Measurements from ENCODE around the gene IGF1R. TPM values are rescaled to one million over a fixed set of nuclear protein-coding genes. Genes with fewer than 3 reads are reported as not detected.

Gene IGF1R
- total RNA-seq, 1 donor from 2014 or later: 31.9 TPM

DNA sequence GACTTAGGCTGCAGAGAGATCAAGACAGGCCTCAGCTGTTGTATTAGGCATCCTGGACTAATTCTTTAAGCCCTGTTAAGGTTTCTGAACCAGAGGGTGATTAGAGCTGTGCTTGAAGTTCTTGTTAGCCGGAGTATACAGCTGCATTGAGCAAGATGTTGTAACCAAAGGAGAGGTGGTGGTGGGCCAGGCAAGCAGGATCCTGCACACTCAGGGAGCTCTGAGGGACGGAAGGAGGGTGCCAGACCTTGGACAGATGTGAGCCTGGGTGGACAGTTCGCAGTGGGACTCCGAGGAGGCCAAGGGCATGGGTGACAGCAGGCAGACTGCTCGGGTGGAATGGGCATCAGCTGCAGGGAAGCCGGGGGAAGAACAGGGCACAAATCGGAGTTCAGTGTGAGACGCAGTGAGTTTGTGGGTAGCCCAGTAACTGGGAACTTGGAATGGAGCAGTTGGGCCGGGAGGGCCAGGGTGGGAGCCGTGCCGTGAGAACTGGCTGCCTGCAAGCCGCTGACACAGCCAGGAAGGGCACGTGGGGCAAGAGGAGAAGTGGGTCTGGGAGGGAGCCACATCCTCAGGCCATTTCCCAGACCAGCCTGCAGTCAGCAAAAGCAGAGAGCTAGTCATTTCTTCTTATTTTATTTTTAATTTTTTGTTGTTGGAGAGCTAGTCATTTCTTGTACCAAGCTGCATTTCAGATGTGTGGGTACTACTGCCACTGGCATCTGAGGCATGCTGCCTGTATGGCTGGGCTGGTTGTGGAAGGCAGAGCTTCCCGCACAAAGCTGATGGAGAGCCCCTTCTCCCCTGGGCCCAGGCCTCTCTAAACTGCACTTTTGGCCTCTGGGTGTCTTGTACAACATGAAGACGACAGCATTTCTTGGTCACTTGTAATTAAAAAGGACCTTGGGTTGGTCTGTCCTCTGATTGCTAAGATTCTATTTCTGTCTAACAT is 298.2 kb downstream of the IGF1R start:
- DNase-seq: no peak

DNA sequence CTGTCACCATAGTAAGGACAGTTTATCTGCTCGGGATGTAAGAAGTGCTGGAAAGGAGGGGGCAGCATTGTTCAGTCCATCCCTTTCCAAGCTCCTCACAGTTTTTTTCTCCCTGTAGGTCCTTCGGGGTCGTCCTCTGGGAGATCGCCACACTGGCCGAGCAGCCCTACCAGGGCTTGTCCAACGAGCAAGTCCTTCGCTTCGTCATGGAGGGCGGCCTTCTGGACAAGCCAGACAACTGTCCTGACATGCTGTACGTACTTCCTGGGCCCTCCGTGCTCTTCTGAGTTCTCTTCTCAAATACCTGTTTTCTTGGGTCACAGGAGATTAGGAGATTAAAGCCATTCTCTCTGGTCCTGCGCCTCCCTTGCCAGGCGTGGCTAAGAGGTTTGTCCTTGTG is 300.1 kb downstream of the IGF1R start:
- DNase-seq: no peak

DNA sequence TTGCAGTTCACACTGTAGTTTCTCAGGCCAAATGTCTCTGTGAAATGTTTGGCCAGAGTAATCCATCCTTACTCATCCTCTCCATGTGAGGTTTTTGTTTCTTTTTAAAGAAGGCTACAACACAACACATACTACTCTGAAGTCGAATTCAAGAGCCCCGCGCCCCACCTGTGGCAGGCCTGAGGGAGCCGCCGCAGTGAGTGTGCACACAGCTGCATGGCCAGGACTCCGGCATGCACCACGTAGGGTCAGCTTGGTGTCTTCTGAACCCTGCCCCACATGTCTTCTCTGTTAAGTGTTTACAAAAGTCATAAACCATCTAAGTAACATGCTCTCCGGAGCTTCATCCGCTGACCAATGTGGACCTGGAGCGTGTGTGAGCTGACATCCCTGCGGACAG is 300.6 kb downstream of the IGF1R start:
- DNase-seq: no peak

DNA sequence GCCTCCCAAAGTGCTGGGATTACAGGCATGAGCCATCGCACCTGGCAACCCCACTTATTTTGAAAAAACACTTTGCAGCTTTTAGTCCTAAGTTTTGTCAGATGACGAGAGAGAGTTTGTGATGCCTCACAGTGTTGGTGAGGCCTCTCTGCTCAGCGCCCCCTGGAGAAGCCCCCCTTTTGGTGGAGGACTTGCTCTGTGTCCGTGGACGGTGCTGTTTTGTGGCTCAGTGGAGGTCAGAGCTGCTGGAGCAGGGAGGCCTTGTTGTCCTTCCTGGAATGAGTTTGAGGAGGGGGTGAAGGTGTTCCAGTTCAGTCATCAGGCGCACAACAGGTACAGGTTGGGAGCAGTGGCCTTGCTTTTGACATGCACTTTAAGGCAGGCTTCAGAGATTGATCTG is 301.3 kb downstream of the IGF1R start:
- no peak for DNase-seq

DNA sequence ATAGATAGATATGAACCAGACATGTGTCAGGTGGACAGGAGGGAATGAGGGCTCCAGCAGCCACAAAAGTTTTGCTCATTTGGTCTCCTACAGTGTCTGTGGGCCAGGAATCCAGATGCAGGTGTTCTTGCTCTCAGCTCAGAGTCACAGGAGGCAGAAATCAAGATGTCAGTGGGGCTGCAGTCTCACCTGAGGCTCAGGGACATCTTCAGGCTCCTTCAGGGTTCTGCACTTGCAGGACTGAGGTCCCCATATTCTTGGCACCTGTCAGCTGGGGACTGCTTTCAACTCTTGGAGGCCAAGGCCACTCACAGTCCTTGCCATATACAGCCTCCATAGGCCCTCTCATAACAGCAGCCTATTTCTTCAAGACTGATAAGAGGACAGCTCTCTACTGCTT is 301.9 kb downstream of the IGF1R start:
- no peak for DNase-seq

DNA sequence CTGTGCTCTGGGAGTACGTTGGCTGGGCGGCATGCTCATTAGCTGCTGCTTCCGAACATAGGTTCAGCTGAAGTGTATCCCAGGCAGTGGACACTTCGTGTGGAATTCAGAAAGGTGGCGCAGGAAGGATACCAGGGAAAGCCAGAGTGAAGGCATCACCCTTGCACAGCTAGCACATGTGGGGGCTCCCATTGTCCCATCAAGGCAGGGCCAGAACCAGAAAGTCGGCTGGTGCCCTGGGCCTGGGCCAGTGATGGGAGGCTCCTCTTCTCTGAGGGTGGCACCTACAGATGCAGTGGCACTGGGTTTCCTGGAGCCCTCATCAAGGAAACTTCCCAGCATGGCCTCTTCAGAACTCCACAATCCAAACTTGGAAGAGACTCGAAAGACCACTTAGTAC is 302.7 kb downstream of the IGF1R start:
- DNase-seq: no peak

DNA sequence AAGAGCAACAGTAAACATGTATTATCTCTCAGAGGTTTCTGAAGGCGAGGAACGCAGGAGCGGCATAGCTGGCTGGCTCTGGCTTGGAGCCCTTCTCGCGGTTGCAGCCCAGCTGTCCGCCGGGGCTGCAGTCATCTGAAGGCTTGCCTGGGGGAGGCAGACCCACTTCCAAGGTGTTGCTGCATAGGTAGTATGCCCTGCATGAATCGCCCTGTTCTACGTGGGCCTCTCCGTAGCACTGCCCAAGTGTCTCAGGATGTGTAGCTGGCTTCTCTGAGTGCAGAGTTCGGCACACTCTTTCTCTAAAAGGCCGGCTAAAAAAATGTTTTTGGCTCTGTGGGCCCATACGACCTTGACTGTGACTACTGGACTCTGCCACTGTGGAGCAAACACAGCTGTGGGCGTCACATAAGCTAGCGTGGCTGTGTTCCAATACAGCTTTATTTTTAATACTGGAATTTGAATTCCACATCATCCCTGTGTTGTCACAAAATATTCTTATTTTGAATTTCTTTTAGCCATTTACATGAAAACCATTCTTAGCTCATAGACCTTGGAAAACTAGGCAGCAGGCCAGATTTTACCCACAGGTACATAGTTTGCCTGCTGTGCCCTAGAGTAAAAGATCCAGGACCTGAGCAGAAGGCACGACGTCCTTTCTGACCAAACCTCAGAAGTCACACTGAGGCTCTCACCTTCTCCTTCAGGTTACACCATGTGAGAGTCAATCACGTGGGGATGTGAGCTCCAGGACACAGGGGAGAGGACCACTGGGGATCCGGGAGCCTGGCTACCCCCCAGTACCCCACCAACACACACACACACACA is 303.4 kb downstream of the IGF1R start:
- DNase-seq: no peak

DNA sequence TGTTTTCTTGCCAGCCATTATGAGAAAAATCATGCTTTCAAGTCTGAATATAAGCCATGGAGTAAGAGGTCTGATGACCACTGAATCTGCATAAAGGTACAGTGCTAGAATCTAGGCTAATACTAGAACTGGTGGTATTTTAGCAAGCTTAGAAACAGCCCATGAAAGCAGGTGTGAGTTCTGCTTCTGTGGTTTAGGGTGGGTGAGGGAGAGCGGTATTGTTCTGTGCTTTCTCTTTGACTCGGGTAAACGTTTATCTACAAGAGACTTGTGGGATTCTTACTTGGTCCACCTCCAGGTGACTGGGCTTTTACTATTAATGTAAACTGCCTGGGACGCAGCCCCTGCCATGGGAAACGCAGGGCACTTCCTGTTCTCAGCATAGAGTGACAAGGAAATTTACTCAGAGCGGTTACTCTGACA is 304.1 kb downstream of the IGF1R start:
- no peak for DNase-seq

DNA sequence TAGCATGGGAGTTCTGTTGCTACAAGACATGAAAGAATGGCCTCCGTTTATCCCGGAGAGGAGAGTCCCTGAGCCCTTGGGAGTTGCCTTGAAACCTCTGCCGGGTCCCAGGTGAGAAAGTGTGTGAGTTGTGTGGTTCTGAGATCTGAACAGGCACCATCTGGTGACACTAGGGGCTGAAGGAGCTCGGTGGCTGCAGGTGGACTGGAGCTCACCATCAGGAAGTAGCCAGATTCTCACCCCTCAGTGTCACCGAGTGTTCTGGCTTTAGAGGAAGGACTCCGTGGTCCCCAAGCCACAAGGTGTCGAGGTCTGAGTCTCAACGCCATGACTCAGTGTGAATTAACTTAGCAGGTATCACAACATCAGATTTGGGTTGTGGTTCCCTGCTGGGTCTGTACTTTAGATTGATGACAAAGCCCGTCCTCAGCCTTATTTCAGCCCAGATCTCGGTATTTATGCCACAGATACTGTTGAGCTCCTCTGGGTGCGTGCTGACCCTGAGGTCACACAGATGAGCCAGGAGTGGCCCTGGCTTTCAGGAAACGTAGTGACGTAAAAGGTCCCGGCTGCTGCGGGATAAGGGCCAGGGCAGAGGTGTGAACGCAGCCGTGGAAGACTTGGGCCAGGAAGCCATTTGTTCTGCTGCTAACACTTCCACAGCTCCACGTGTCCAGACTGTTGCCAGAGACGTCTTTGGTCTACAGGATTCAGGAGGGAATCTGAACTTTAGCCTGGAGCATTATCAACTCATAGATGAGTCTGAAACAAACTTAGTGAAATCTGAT is 304.9 kb downstream of the IGF1R start:
- no peak for DNase-seq

DNA sequence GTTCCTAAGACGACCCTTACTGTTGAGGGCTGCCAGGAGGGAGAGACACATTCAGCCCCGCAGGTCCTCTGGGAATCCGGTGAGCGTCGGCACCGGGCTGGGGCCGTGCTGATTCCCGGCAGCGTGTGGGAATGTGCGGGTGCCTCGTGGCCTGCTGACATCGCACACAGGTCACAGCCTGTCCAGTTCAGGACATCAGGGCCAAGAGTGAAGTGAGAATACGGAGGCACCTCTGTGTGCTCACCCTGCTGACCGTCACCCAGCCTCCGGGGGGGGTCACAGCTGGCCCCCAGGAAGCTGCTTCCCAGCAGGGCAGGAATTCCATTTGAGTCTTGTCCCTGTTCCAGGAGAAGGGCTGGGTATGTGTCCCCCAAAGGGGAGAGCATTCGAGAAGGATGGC is 305.6 kb downstream of the IGF1R start:
- DNase-seq: no peak

DNA sequence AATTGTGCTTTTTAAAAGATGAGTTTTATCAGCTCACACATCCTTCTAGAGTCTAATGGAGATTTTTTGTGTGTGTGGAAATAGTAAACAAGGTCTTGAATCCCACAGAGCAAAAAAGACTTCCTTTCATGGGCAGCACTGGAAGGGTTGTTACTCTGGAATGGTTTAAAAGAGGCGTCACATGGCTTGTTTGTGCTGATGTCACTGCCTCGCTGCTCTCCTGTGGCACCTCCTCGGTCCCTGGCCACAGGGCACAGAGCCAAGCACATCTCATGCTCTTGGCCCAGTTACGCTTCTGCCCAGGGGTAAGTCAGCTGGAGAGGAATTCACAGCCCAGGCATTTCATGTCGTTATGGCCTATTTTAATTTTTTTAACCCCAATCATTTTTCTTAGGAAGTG is 306.1 kb downstream of the IGF1R start:
- peak; percentile 16 for DNase-seq

DNA sequence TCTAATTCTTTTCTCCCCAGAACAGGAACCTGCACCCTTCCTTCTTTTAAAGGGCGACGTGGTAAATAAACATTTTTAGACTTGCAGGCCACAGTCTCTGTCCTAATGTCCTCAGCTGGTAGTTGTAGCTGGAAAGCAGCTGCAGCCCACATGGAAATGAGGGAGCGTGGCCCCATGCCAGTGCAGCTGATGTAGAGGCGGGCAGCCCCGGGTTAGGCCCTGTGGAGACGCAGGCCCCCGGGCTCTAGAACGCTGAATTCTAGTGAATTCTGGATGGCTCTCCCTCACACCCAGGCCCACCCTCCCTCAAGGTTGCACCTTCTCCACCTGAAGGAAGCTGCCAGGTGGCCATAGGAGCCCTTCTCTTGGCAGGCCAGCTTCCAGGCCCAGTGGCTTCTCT is 307.0 kb downstream of the IGF1R start:
- peak; percentile 26 for DNase-seq

DNA sequence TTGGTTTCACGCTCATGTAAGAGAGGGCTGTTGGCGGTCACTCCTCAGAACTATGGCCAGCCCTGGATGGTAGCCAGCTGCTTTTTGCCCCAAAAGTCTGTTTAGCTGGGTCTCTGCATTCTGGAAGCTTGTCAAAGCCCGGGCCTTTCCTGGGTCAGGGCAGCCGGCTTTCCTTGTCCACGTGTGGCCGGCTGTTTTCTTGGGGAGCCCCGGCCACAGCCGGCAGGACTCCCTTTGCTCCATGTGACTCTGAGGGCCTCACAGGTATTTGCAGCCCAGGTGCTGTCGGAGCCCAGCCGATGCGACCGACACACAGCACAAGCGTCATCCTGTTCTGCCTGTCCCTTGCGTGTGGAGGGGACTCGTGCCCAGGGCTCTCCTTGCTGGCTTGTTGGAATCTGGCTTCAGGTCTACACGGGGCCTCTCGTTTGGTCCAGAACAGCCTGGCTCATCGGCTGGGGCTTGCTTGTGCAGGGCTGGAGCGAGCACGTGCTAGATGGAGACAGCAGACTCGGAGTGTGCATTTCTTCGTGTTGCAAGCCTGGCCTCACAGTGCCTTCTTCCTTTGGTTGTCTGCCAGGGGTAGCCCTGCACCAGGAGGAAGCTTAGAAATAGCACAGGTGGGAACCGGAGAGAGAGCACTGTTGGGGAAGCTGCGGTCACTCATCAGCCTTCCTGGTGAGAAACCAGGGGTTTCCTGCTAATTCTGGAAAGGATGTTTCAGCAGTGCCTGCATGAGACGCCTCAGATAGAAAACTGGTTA is 307.8 kb downstream of the IGF1R start:
- DNase-seq: no peak

DNA sequence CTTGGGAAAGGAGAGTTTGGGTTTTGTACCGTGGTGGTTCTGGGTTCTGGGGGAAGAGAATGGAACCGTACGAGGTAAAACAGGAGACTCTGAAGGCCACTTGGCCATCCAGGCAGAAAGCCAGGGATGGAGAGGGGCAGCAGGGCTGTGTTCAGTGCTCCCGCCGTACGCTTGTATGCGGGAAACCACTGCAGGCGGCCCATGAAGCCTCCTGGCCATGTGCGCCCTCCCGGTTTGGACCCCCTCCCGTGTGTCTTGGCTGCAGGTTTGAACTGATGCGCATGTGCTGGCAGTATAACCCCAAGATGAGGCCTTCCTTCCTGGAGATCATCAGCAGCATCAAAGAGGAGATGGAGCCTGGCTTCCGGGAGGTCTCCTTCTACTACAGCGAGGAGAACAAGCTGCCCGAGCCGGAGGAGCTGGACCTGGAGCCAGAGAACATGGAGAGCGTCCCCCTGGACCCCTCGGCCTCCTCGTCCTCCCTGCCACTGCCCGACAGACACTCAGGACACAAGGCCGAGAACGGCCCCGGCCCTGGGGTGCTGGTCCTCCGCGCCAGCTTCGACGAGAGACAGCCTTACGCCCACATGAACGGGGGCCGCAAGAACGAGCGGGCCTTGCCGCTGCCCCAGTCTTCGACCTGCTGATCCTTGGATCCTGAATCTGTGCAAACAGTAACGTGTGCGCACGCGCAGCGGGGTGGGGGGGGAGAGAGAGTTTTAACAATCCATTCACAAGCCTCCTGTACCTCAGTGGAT is 308.6 kb downstream of the IGF1R start:
- DNase-seq: no peak

DNA sequence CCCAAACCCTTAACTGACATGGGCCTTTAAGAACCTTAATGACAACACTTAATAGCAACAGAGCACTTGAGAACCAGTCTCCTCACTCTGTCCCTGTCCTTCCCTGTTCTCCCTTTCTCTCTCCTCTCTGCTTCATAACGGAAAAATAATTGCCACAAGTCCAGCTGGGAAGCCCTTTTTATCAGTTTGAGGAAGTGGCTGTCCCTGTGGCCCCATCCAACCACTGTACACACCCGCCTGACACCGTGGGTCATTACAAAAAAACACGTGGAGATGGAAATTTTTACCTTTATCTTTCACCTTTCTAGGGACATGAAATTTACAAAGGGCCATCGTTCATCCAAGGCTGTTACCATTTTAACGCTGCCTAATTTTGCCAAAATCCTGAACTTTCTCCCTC is 309.3 kb downstream of the IGF1R start:
- DNase-seq: no peak

DNA sequence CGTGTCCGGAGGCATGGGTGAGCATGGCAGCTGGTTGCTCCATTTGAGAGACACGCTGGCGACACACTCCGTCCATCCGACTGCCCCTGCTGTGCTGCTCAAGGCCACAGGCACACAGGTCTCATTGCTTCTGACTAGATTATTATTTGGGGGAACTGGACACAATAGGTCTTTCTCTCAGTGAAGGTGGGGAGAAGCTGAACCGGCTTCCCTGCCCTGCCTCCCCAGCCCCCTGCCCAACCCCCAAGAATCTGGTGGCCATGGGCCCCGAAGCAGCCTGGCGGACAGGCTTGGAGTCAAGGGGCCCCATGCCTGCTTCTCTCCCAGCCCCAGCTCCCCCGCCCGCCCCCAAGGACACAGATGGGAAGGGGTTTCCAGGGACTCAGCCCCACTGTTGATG is 309.7 kb downstream of the IGF1R start:
- DNase-seq: no peak

DNA sequence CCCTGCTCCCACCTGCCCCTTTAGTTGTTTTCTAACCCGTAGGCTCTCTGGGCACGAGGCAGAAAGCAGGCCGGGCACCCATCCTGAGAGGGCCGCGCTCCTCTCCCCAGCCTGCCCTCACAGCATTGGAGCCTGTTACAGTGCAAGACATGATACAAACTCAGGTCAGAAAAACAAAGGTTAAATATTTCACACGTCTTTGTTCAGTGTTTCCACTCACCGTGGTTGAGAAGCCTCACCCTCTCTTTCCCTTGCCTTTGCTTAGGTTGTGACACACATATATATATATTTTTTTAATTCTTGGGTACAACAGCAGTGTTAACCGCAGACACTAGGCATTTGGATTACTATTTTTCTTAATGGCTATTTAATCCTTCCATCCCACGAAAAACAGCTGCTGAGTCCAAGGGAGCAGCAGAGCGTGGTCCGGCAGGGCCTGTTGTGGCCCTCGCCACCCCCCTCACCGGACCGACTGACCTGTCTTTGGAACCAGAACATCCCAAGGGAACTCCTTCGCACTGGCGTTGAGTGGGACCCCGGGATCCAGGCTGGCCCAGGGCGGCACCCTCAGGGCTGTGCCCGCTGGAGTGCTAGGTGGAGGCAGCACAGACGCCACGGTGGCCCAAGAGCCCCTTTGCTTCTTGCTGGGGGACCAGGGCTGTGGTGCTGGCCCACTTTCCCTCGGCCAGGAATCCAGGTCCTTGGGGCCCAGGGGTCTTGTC is 310.7 kb downstream of the IGF1R start:
- DNase-seq: no peak

DNA sequence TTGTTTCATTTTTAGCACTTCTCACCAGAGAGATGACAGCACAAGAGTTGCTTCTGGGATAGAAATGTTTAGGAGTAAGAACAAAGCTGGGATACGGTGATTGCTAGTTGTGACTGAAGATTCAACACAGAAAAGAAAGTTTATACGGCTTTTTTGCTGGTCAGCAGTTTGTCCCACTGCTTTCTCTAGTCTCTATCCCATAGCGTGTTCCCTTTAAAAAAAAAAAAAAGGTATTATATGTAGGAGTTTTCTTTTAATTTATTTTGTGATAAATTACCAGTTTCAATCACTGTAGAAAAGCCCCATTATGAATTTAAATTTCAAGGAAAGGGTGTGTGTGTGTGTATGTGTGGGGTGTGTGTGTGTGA is 311.3 kb downstream of the IGF1R start:
- DNase-seq: no peak

DNA sequence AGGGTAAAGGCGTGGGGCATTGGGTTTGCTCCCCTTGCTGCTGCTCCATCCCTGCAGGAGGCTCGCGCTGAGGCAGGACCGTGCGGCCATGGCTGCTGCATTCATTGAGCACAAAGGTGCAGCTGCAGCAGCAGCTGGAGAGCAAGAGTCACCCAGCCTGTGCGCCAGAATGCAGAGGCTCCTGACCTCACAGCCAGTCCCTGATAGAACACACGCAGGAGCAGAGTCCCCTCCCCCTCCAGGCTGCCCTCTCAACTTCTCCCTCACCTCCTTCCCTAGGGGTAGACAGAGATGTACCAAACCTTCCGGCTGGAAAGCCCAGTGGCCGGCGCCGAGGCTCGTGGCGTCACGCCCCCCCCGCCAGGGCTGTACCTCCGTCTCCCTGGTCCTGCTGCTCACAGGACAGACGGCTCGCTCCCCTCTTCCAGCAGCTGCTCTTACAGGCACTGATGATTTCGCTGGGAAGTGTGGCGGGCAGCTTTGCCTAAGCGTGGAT is 312.3 kb downstream of the IGF1R start:
- DNase-seq: no peak

DNA sequence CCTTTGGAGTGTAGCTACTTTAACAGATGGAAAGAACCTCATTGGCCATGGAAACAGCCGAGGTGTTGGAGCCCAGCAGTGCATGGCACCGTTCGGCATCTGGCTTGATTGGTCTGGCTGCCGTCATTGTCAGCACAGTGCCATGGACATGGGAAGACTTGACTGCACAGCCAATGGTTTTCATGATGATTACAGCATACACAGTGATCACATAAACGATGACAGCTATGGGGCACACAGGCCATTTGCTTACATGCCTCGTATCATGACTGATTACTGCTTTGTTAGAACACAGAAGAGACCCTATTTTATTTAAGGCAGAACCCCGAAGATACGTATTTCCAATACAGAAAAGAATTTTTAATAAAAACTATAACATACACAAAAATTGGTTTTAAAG is 315.1 kb downstream of the IGF1R start:
- DNase-seq: no peak

All from skin of body (tissue), 2 donors.